ENCODE data around the gene REPS2.
"Not testable (repeated sequence)": the region's sequence is repeated elsewhere in the genome, so short reads cannot be mapped to it uniquely, and the experiment has no call there.

The REPS2 gene

GRCh38 chrX:16946361-16946964 lies at the start of gene REPS2:
TSS of gene REPS2 (plus strand) at chrX:16946658. CDS start at chrX:16946862, 204 bp downstream.
- peak; percentile 52 for DNase-seq

GRCh38 chrX:16897445-16897844 lies 49.0 kb upstream of the REPS2 start:
- DNase-seq = no peak

- peak; percentile 4 for DNase-seq
Observed at GRCh38 chrX:16903274-16904022, 43.0 kb upstream of the REPS2 start.

- no peak for DNase-seq
Observed at GRCh38 chrX:16910376-16910775, 36.1 kb upstream of the REPS2 start.

GRCh38 chrX:16914058-16914457 lies 32.4 kb upstream of the REPS2 start:
- peak; percentile 24 for DNase-seq

GRCh38 chrX:16916561-16916960 lies 29.9 kb upstream of the REPS2 start:
- no peak for DNase-seq

- DNase-seq = no peak
Observed at GRCh38 chrX:16917120-16917519, 29.3 kb upstream of the REPS2 start.

GRCh38 chrX:16918979-16919378 lies 27.5 kb upstream of the REPS2 start:
- no peak for DNase-seq

GRCh38 chrX:16920075-16920474 lies 26.4 kb upstream of the REPS2 start:
- DNase-seq = no peak

GRCh38 chrX:16923157-16923556 lies 23.3 kb upstream of the REPS2 start:
- no peak for DNase-seq

GRCh38 chrX:16924631-16925480 lies 21.6 kb upstream of the REPS2 start:
- DNase-seq = no peak

- DNase-seq = no peak
Observed at GRCh38 chrX:16930392-16930791, 16.1 kb upstream of the REPS2 start.

GRCh38 chrX:16931371-16931770 lies 15.1 kb upstream of the REPS2 start:
- no peak for DNase-seq

- DNase-seq = no peak
Observed at GRCh38 chrX:16931855-16932575, 14.4 kb upstream of the REPS2 start.

- DNase-seq = no peak
Observed at GRCh38 chrX:16934185-16934584, 12.3 kb upstream of the REPS2 start.

- no peak for DNase-seq
Observed at GRCh38 chrX:16946971-16947562, 609 bp downstream of the REPS2 start.

GRCh38 chrX:16950423-16950822 lies 4.0 kb downstream of the REPS2 start:
- no peak for DNase-seq

GRCh38 chrX:16953606-16954211 lies 7.3 kb downstream of the REPS2 start:
- no peak for DNase-seq

GRCh38 chrX:16957751-16958150 lies 11.3 kb downstream of the REPS2 start:
- DNase-seq = no peak

- DNase-seq = no peak
Observed at GRCh38 chrX:16958356-16958755, 11.9 kb downstream of the REPS2 start.

- not testable (repeated sequence) for DNase-seq
Observed at GRCh38 chrX:16962661-16963060, 16.2 kb downstream of the REPS2 start.

- DNase-seq = no peak
Observed at GRCh38 chrX:16963216-16963615, 16.8 kb downstream of the REPS2 start.
